HG03139 (cell line): Measurements from ENCODE around the gene SLC23A3.

Source experiments
- ATAC-seq: cut with Tn5 transposase; IDR thresholded peaks from one replicate; pipeline ENCODE4 v1.9.1; 2021; ENCODE audit not compliant: unreplicated experiment

The SLC23A3 gene

DNA sequence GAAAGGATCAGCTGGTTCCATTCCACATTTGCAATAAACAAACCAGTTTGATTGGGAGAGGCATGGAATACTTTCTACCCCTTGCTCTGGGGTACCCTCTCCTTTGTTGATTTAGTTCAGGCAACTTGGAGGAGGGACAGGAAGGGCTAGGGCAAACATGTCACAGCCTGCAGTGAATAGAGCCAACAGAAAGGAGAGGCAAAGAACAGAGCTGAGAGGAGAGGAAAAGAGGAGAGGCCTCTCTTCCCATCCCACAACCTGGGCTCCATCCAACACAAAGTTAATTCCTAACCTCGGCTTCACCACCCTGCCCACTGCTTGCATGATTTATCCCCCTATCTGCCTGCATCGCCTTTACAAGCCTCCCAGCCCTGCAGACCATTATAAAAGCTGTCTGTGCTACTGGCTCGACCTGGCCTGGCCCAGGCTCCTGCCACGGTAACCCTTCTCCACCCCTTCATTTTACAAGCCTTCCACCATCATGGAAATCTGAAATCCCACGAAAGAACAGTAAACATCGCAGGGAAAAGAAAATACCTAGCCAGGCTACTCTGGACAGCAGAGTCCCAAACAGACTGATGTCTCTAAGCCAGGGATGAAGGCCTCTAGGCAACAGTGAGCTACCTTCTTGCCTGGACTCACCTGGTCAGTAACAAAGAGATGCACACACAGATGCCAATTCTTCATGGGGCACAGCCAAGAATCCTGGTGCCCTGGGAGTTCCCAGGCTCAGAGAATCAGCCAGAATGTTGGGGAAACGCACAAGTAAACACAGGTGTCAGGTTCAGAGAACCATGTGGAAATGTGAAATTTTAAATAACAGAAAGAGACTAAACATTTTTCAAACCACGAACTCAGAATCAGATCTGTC, 52.8 kb downstream of the SLC23A3 start:
- ATAC-seq, result no peak

DNA sequence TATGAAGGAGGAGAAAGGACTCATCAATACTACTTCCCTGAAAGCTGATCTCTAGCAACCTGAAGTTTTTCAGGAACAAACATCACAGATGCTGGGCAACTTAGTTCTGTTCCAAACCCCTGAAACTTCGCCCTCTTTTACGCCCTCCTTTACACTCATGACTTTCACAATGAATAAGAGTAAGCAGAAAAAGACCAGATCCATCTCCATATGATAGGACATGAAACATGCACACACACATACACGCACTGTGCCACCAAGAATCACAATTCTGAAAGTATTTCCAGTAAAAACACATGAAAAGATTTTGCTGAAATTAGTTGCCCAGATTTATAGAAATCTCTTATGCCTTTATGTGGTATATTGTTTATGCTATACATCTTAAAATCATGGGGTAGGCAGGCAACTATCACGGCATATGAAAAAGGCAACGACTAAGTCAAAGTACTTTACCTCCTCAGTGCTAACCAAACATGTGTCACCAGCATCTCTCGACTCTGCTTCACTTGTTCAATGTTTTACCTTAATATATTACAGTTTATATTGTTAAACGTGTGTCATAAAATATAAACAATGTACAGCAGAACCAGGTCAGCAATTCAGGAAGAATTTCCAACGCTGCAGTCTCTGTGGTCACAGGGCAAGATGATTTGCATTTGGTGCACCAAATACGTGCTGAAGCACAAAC, 57.0 kb downstream of the SLC23A3 start:
- no peak for ATAC-seq

DNA sequence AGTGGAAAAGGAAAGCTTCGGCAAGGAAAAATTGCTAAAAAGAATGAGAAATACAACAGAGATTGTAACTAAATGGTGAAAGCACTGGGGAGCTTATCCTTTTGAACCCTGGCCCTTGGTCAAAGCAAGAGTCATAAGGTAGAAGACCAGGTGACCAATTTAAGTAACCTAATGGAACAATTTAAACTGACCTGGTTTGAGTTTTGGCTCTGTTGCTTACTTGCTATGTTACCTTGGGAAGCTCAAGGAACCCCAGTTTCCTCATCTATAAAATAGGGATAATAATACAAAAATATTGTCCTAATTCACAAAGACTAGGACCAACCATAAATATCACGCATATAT, 57.8 kb downstream of the SLC23A3 start:
- ATAC-seq, result no peak
